ENCODE measurements around the gene FOXE3.

- TF ChIP-seq CTCF (conservative IDR thresholded peaks at IDR 0.05; ENCODE audit: low read depth, low read length) (no peak), POLR2A (IDR thresholded peaks at IDR 0.05; ENCODE audit: low read depth, low read length) (no peak), CEBPB (IDR thresholded peaks at IDR 0.05; ENCODE audit: low read depth, low read length) (no peak), MAFK (IDR thresholded peaks at IDR 0.05; ENCODE audit: low read depth, low read length) (no peak), RFX5 (IDR thresholded peaks at IDR 0.05; ENCODE audit: low read depth, low read length) (no peak), BHLHE40 (IDR thresholded peaks at IDR 0.05; ENCODE audit: low read depth, low read length) (no peak), MAZ (IDR thresholded peaks at IDR 0.05; ENCODE audit: borderline replicate concordance, low read depth, low read length) (no peak), ELK1 (IDR thresholded peaks at IDR 0.05; ENCODE audit: borderline replicate concordance, low read depth, low read length) (no peak), USF2 (IDR thresholded peaks at IDR 0.05; ENCODE audit: low read depth, low read length) (no peak), SMC3 (IDR thresholded peaks at IDR 0.05; ENCODE audit: low read depth, low read length) (no peak), RAD21 (IDR thresholded peaks at IDR 0.05; ENCODE audit: low read length) (no peak)
These were observed 2.0 kb downstream of the FOXE3 start for GRCh38 chr1:47418122-47418521.
